Lower leg skin (tissue), 3 donors: Measurements from ENCODE around the gene AHCY.

Experiments used
- CTCF ChIP-seq, 3 donors: fragments of 450-650 bp; IDR thresholded peaks; one replicate each; pipeline ENCODE4 v1.5.1; 2016; ENCODE audit warnings: antibody characterized with exemption in 3 of 3, mild to moderate bottlenecking in 3 of 3, moderate library complexity in 2 of 3
- POLR2A ChIP-seq, 2 donors: fragments of 450-650 bp; IDR thresholded peaks; one replicate each; pipeline ENCODE4 v1.6.1; 2016 to 2017; ENCODE audit warnings: antibody characterized with exemption in 2 of 2, mild to moderate bottlenecking in 1 of 2, moderate library complexity in 1 of 2

DNA sequence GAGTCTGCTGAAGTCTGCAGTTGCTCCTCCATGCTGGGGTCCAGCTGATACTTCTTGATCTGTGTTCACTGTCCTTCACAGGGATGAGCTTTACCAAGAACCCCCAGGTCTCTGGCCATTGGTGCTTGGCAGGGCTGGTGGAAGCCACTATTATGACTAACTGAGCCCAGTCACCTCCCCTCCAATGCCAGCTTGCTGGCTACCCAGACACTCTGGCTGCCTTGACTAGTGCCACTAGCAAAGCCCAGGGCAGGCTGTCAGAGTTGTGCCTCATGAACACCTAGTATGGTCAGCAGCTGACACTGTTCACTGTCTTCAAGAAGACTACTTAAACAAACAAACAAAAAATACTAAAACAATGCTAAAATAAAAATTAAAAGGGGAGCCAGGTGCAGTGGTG lies 53.1 kb downstream of the AHCY start:
- TF ChIP-seq CTCF (IDR thresholded peaks at IDR 0.05) = no peak
- TF ChIP-seq POLR2A (IDR thresholded peaks at IDR 0.05) = no peak
